Gastrocnemius medialis (tissue), 4 donors: ENCODE data around the gene MGAT5B.

Source experiments
- POLR2A ChIP-seq, 2 donors: fragments of 450-650 bp; IDR thresholded peaks; one replicate each; pipeline ENCODE4 v1.6.1; 2017; ENCODE audit warnings: antibody characterized with exemption in 2 of 2, mild to moderate bottlenecking in 2 of 2, moderate library complexity in 2 of 2
- TF ChIP-seq, protein P1 (sequence below), 5 experiments: fragments of 450-650 bp in 3 of 5; fragments of 200-600 bp in 2 of 5; sonication (generic) in 2 of 5; IDR thresholded peaks in 4 of 5; conservative IDR thresholded peaks in 1 of 5; 1 replicate in 4 of 5; 2 replicates in 1 of 5; pipeline ENCODE4 v1.5.1; 2016 to 2019; ENCODE audit warnings: antibody characterized with exemption in 5 of 5, mild to moderate bottlenecking in 3 of 5, moderate library complexity in 3 of 5

DNA sequence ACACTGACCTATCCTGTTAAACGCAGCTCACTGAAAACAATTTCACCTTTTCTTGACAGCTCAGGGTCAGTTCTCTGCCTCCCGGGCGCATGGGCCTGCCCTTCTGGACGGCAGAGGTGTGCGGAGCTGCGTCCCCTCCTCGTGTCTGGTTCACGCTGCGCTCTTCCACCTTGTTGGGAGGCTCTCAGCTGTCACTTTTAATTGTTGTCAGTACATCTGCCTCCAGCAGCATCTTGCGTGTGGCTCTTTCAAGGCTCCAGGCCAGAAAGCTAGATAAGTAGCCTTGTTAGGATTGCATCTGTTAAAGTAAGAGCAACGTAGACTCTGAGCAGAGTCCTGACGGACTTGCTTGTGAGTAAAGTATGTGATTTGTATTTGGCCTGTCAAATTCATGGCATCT is 59.4 kb downstream of the MGAT5B start:
- no peak for TF ChIP-seq POLR2A (IDR thresholded peaks at IDR 0.05)
- TF ChIP-seq, protein P1, sequence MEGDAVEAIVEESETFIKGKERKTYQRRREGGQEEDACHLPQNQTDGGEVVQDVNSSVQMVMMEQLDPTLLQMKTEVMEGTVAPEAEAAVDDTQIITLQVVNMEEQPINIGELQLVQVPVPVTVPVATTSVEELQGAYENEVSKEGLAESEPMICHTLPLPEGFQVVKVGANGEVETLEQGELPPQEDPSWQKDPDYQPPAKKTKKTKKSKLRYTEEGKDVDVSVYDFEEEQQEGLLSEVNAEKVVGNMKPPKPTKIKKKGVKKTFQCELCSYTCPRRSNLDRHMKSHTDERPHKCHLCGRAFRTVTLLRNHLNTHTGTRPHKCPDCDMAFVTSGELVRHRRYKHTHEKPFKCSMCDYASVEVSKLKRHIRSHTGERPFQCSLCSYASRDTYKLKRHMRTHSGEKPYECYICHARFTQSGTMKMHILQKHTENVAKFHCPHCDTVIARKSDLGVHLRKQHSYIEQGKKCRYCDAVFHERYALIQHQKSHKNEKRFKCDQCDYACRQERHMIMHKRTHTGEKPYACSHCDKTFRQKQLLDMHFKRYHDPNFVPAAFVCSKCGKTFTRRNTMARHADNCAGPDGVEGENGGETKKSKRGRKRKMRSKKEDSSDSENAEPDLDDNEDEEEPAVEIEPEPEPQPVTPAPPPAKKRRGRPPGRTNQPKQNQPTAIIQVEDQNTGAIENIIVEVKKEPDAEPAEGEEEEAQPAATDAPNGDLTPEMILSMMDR (IDR thresholded peaks at IDR 0.05 in 4 of 5, conservative IDR thresholded peaks at IDR 0.05 in 1 of 5): no peak
